CD14-positive monocyte (primary cell): ENCODE results near the gene DCP1A. TPM values are rescaled to one million over a fixed set of nuclear protein-coding genes. Genes with fewer than 3 reads are reported as not detected.

Source experiments
- DNase-seq, 3 donors: peaks; one replicate each; pipeline ENCODE4 v3.0.0-alpha.2; 2011 to 2022
- H2AFZ ChIP-seq: 2 replicates; pipeline ENCODE4 v1.6.0; 2012; ENCODE audit warnings: mild to moderate bottlenecking, low read depth, low read length, inconsistent platforms; ENCODE audit not compliant: insufficient read depth, poor library complexity, severe bottlenecking
- H3K27ac ChIP-seq, 2 donors: 1 replicate in 1 of 2; 2 replicates in 1 of 2; pipeline ENCODE4 v1.5.1; 2012 to 2013; ENCODE audit warnings: low read length in 2 of 2, control low read depth in 1 of 2, inconsistent platforms in 1 of 2, low read depth in 1 of 2, mild to moderate bottlenecking in 1 of 2
- H3K27me3 ChIP-seq, 2 donors: one replicate each; pipeline versions ENCODE4 v1.6.0 to v1.6.1; 2011 to 2013; ENCODE audit warnings: low read length in 2 of 2; ENCODE audit not compliant: control insufficient read depth in 2 of 2, insufficient read depth in 2 of 2
- H3K36me3 ChIP-seq, 2 donors: replicated peaks in 1 of 2; 1 replicate in 1 of 2; 2 replicates in 1 of 2; pipeline versions ENCODE4 v1.5.1 to v1.6.1; 2012 to 2013; ENCODE audit warnings: low read length in 2 of 2, control low read depth in 1 of 2, inconsistent platforms in 1 of 2, mild to moderate bottlenecking in 1 of 2; ENCODE audit not compliant: insufficient read depth in 2 of 2, control insufficient read depth in 1 of 2
- H3K4me1 ChIP-seq, 2 donors: 1 replicate in 1 of 2; 2 replicates in 1 of 2; pipeline versions ENCODE4 v1.5.1 to v1.6.1; 2012 to 2013; ENCODE audit warnings: low read length in 2 of 2, control low read depth in 1 of 2, inconsistent platforms in 1 of 2, mild to moderate bottlenecking in 1 of 2, moderate library complexity in 1 of 2; ENCODE audit not compliant: insufficient read depth in 2 of 2, control insufficient read depth in 1 of 2
- H3K4me2 ChIP-seq: replicated peaks from 2 replicates; pipeline ENCODE3; 2012; ENCODE audit warnings: low read length, moderate library complexity, mild to moderate bottlenecking; ENCODE audit not compliant: poor library complexity, severe bottlenecking; ENCODE audit errors: extremely low read depth
- H3K4me3 ChIP-seq, 3 experiments: fragments of 200-600 bp in 1 of 3; sonication (generic) in 1 of 3; replicated peaks in 1 of 3; 1 replicate in 2 of 3; 2 replicates in 1 of 3; pipeline ENCODE4 v1.5.1; 2011 to 2013; ENCODE audit warnings: low read length in 3 of 3, mild to moderate bottlenecking in 3 of 3, control low read depth in 2 of 3, low read depth in 2 of 3, inconsistent platforms in 1 of 3, moderate library complexity in 1 of 3
- H3K79me2 ChIP-seq: 2 replicates; pipeline ENCODE4 v1.6.0; 2012; ENCODE audit warnings: mild to moderate bottlenecking, control low read depth, inconsistent platforms, low read length, moderate library complexity; ENCODE audit not compliant: insufficient read depth
- H3K9ac ChIP-seq: 2 replicates; pipeline ENCODE4 v1.6.0; 2017; ENCODE audit warnings: low read length, mild to moderate bottlenecking; ENCODE audit not compliant: insufficient read depth, poor library complexity, severe bottlenecking
- H3K9me3 ChIP-seq, 2 donors: replicated peaks in 1 of 2; 1 replicate in 1 of 2; 2 replicates in 1 of 2; pipeline versions ENCODE4 v1.5.1 to v1.6.1; 2012 to 2013; ENCODE audit warnings: low read length in 2 of 2, control low read depth in 1 of 2; ENCODE audit not compliant: control insufficient read depth in 1 of 2, insufficient read depth in 1 of 2
- H4K20me1 ChIP-seq: 2 replicates; pipeline ENCODE4 v1.6.0; 2012; ENCODE audit warnings: mild to moderate bottlenecking, low read length, control low read depth, moderate library complexity; ENCODE audit not compliant: insufficient read depth
- H3K27ac Mint-ChIP-seq, 7 donors: one replicate each; pipeline ENCODE4 v1.8.0; 2020; ENCODE audit warnings: mild to moderate bottlenecking in 7 of 7, mixed read lengths in 7 of 7, moderate library complexity in 6 of 7, inconsistent platforms in 2 of 7
- H3K27me3 Mint-ChIP-seq, 3 donors: one replicate each; pipeline ENCODE4 v1.8.0; 2021 to 2022; ENCODE audit warnings: low read depth in 3 of 3, mild to moderate bottlenecking in 3 of 3, mixed read lengths in 3 of 3, moderate library complexity in 3 of 3, inconsistent platforms in 1 of 3
- H3K36me3 Mint-ChIP-seq, 2 donors: one replicate each; pipeline ENCODE4 v1.8.0; 2020; ENCODE audit warnings: mixed read lengths in 2 of 2, inconsistent platforms in 1 of 2, mild to moderate bottlenecking in 1 of 2
- H3K4me1 Mint-ChIP-seq: one replicate; pipeline ENCODE4 v1.8.0; 2020; ENCODE audit warnings: mild to moderate bottlenecking, mixed read lengths
- H3K4me3 Mint-ChIP-seq, 2 donors: one replicate each; pipeline ENCODE4 v1.8.0; 2020; ENCODE audit warnings: mild to moderate bottlenecking in 2 of 2, mixed read lengths in 2 of 2, moderate library complexity in 1 of 2
- H3K9me3 Mint-ChIP-seq, 7 donors: one replicate each; pipeline ENCODE4 v1.8.0; 2020 to 2022; ENCODE audit warnings: mixed read lengths in 7 of 7, mild to moderate bottlenecking in 6 of 7, moderate library complexity in 6 of 7, inconsistent platforms in 2 of 7
- WGBS: methylation state at CpG from one replicate; pipeline ENCODE4 v1.1.5; 2013; ENCODE audit warnings: missing lambda C conversion rate; ENCODE audit not compliant: insufficient coverage; 5-methylcytosine and 5-hydroxymethylcytosine counted together
- intact Hi-C, 2 donors: fragments of 100-400 bp; cut with micrococcal nuclease; formaldehyde crosslinking; loops; one replicate each; pipeline versions ENCODE4 v1.15.0 to v1.15.1; 2023
- polyA plus RNA-seq, 3 donors: library from polyadenylated mRNA; depleted of rRNA in 1 of 3; unstranded in 2 of 3; stranded (reverse) in 1 of 3; fragments of 300-500 nt in 2 of 3; fragments of >200 nt in 1 of 3; fragmentation: Illumina TruSeq in 2 of 3; gene quantifications; 1 replicate in 2 of 3; 2 replicates in 1 of 3; pipeline ENCODE4 v1.2.3, GENCODE V29; 2012 to 2021
- TF ChIP-seq, protein P1 (sequence below): fragments of 200-600 bp; IDR thresholded peaks from one replicate; pipeline ENCODE4 v1.8.0; 2022; ENCODE audit warnings: antibody characterized with exemption, mild to moderate bottlenecking

The DCP1A gene
- polyA plus RNA-seq, 3 donors, result 11.9 to 25.4 (median 19.3) TPM

DNA sequence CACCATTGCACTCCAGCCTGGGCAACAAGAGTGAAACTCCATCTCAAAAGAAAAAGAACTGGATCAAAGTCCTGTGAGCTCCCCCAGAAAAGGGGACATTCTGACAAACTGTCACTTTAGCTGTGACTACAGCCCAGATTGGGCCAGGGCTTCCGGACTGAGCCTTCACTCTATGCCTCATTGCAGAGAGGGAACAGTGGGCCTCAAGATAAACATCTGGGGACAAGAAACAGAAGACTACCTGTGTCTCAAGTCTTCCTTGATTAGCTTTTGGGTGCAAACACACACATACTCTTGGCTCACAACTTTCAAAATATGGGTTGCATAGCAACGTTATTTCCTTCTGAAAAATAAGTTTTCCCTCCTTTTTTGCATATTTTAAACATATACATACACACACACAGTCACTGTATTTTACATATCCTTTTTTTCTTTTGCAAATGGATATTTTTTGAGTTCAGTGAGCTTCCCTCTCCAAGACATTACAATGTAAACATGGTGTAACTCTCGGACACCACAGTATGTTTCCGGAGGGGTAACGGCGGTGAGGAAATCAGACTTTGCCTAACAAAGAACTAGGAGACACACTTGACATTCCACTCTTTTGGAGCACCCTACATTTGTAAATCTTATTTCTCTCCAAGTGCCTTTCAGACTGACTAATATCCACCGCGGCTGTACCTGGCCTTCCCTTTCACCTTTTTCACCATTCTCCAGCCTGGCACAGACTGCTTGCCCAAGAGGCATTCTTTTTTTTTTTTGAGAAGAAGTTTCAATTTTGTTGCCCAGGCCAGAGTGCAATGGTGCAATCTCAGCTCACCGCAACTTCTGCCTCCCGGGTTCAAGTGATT, 95.0 kb downstream of the DCP1A start:
- intact Hi-C loops, result loop anchor here (5.0 to 10.0 kb wide), 2 partner anchors 150 to 358 kb away; partner anchors contain the start of gene STIMATE (in 1 of the 2)
- 0% methylated on average over 4 of the region's 10 CpGs for WGBS
- H3K4me1 ChIP-seq, result peaks cover 72 to 77% of the 10 kb centered on the region in 2 donors

More for the DNA sequence above, 95.0 kb downstream of the DCP1A start:
- TF ChIP-seq, protein P1, sequence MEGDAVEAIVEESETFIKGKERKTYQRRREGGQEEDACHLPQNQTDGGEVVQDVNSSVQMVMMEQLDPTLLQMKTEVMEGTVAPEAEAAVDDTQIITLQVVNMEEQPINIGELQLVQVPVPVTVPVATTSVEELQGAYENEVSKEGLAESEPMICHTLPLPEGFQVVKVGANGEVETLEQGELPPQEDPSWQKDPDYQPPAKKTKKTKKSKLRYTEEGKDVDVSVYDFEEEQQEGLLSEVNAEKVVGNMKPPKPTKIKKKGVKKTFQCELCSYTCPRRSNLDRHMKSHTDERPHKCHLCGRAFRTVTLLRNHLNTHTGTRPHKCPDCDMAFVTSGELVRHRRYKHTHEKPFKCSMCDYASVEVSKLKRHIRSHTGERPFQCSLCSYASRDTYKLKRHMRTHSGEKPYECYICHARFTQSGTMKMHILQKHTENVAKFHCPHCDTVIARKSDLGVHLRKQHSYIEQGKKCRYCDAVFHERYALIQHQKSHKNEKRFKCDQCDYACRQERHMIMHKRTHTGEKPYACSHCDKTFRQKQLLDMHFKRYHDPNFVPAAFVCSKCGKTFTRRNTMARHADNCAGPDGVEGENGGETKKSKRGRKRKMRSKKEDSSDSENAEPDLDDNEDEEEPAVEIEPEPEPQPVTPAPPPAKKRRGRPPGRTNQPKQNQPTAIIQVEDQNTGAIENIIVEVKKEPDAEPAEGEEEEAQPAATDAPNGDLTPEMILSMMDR, result no peak
- Histone ChIP-seq H3K9me3 (no peaks in the 10 kb centered on the region), H2AFZ (no peak overlapping the region), H3K9ac (peak overlapping the region; percentile 51), H3K36me3 (no peaks in the 10 kb centered on the region), H3K27me3 (no peaks in the 10 kb centered on the region), H3K27ac (peak overlapping the region; percentile 94 to 97), H3K79me2 (peaks cover 88% of the 10 kb centered on the region), H3K4me2 (peak overlapping the region; percentile 83), H4K20me1 (peaks cover 50% of the 10 kb centered on the region), H3K4me3 (peak overlapping the region; percentile 83 to 99 (median 91))
- Mint-ChIP-seq H3K27ac (peak overlapping the region; percentile 96 to 100 (median 99)), H3K4me1 (peaks cover 67% of the 10 kb centered on the region), H3K27me3 (peaks cover 0 to 2% (median 0%) of the 10 kb centered on the region in 3 donors), H3K9me3 (no peaks in the 10 kb centered on the region), H3K36me3 (peaks cover 17 to 21% of the 10 kb centered on the region in 2 donors), H3K4me3 (peak overlapping the region; percentile 94 to 96)
- peak; percentile 62 to 84 (median 75) for DNase-seq
